Gastrocnemius medialis (tissue), 4 donors: ENCODE measurements around the gene UGCG. TPM values are rescaled to one million over a fixed set of nuclear protein-coding genes. Genes with fewer than 3 reads are reported as not detected.

Experiments used
- ATAC-seq, 2 donors: fragments of 150-250 bp; one replicate each; pipeline ENCODE4 v1.9.1; 2016
- DNase-seq, 2 donors: peaks; one replicate each; pipeline ENCODE4 v3.0.0-alpha.2; 2019
- H3K27ac ChIP-seq, 4 donors: fragments of 200-600 bp; sonication (generic); 1 replicate in 1 of 4; 2 replicates in 3 of 4; pipeline ENCODE4 v1.5.1; 2016 to 2018; ENCODE audit warnings: mild to moderate bottlenecking in 2 of 4, moderate library complexity in 1 of 4
- H3K27me3 ChIP-seq, 3 donors: fragments of 200-600 bp; sonication (generic) in 2 of 3; 1 replicate in 1 of 3; 2 replicates in 2 of 3; pipeline versions ENCODE4 v1.5.1 to v1.6.0; 2016 to 2019; ENCODE audit warnings: mild to moderate bottlenecking in 1 of 3, moderate library complexity in 1 of 3
- H3K36me3 ChIP-seq, 2 donors: fragments of 200-600 bp; sonication (generic) in 1 of 2; one replicate each; pipeline ENCODE4 v1.5.1; 2017 to 2018
- H3K4me1 ChIP-seq, 2 donors: fragments of 200-600 bp; sonication (generic) in 1 of 2; one replicate each; pipeline ENCODE4 v1.5.1; 2016 to 2017; ENCODE audit warnings: mild to moderate bottlenecking in 2 of 2
- H3K4me3 ChIP-seq, 4 donors: fragments of 200-600 bp; sonication (generic) in 3 of 4; 1 replicate in 1 of 4; 2 replicates in 3 of 4; pipeline ENCODE4 v1.5.1; 2016 to 2019; ENCODE audit warnings: mild to moderate bottlenecking in 2 of 4
- H3K9me3 ChIP-seq, 3 donors: fragments of 200-600 bp; sonication (generic) in 2 of 3; 1 replicate in 1 of 3; 2 replicates in 2 of 3; pipeline ENCODE4 v1.5.1; 2016 to 2019
- CTCF ChIP-seq, 5 experiments: fragments of 450-650 bp in 3 of 5; fragments of 200-600 bp in 2 of 5; sonication (generic) in 2 of 5; IDR thresholded peaks in 4 of 5; conservative IDR thresholded peaks in 1 of 5; 1 replicate in 4 of 5; 2 replicates in 1 of 5; pipeline ENCODE4 v1.5.1; 2016 to 2019; ENCODE audit warnings: antibody characterized with exemption in 5 of 5, mild to moderate bottlenecking in 3 of 5, moderate library complexity in 3 of 5
- POLR2A ChIP-seq, 2 donors: fragments of 450-650 bp; IDR thresholded peaks; one replicate each; pipeline ENCODE4 v1.6.1; 2017; ENCODE audit warnings: antibody characterized with exemption in 2 of 2, mild to moderate bottlenecking in 2 of 2, moderate library complexity in 2 of 2
- in situ Hi-C, 4 donors: fragments of 200-750 bp; cut with MboI; loops; one replicate each; pipeline versions ENCODE4 v1.15.0 to v1.8.0; 2017; ENCODE audit warnings: low sequenced_read_pairs in 4 of 4
- intact Hi-C: fragments of 100-400 bp; cut with DNase I; formaldehyde crosslinking; loops from one replicate; pipeline ENCODE4 v1.15.1; 2023; ENCODE audit warnings: low total_unique reads
- total RNA-seq, 4 donors: library from RNA; depleted of rRNA; stranded (reverse); fragments of >200 nt; gene quantifications; one replicate each; pipeline versions ENCODE4 v1.1.0 to v1.2.3, GENCODE V29; 2016

Gene UGCG
- total RNA-seq, 4 donors from 2014 or later: 9.1 to 18.5 (median 12.1) TPM

DNA sequence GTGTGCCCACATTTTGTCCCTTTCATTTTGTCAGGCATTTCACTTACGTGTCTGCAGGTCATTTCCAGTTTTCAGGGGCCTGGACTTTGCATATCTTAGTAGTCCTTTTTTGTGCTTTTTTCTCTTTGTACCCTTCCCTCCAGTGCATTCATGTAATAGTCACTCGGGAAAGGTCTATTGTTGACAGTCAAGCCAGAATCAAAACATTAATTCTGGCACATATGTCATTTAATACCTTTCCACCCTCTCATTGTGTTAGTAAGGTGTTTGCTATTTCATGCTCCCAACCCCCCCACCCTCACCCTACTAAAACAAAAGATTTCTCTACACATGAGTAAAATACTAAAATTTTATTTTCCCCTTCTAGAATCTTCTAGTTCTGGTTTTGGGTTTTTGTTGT is 42.7 kb downstream of the UGCG start:
- Histone ChIP-seq H3K9me3 (no peaks in the 10 kb centered on the region), H3K36me3 (peaks cover 0 to 17% of the 10 kb centered on the region in 2 donors), H3K4me1 (peaks cover 0 to 6% of the 10 kb centered on the region in 2 donors), H3K27ac (no peak overlapping the region), H3K4me3 (no peak overlapping the region), H3K27me3 (no peaks in the 10 kb centered on the region)
- ATAC-seq (no peak), DNase-seq (no peak)
- intact Hi-C loops (no loop called here), in situ Hi-C loops (no loop called here)
- no peak for TF ChIP-seq POLR2A (IDR thresholded peaks at IDR 0.05)
- no peak for TF ChIP-seq CTCF (IDR thresholded peaks at IDR 0.05 in 4 of 5, conservative IDR thresholded peaks at IDR 0.05 in 1 of 5)

DNA sequence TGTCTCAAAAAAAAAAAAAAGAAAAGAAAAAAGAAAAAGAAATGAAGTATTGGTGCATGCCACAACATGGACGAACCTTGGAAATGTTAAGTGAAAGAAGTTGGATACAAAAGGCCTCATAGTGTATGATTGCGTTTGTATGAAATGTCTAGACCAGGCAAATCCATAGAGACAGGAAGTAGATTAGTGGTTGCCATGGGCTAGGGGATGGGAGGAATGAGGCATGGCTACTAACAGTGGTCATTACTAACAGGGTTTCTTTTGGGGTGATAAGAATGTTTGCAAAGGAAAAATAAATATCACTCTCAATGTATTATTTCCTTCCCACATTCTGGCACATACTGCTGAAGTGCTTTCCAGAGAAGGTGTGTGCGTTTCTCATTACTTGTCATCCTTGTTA is 44.1 kb downstream of the UGCG start:
- no peak overlapping the region for H3K4me3 ChIP-seq
- H3K36me3 ChIP-seq: peaks cover 0 to 3% of the 10 kb centered on the region in 2 donors
- in situ Hi-C loops: no loop called here
- intact Hi-C loops: no loop called here
- no peak for TF ChIP-seq CTCF (IDR thresholded peaks at IDR 0.05 in 4 of 5, conservative IDR thresholded peaks at IDR 0.05 in 1 of 5)
- no peak for TF ChIP-seq POLR2A (IDR thresholded peaks at IDR 0.05)
- H3K27ac ChIP-seq: no peak overlapping the region
- no peaks in the 10 kb centered on the region for H3K27me3 ChIP-seq
- no peak for ATAC-seq
- H3K4me1 ChIP-seq: peaks cover 0 to 6% of the 10 kb centered on the region in 2 donors
- no peak for DNase-seq
- no peaks in the 10 kb centered on the region for H3K9me3 ChIP-seq

DNA sequence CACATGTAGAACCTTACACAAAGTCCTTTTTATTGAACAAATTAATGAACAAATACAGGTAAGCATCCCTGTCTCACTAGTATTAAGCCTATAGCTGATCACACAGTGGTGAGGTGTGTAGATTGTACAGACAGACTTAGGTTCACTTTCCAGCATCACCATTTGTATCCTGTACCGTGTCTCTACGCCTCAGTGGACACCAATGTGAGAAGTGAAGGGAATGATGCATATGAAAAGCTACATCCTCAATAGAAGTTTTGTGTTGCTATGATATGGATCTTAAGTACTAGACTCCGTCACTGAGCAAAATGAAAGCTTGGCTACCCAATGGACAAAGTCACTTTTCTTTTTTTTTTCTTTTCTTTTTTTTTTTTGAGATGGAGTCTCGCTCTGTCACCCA is 46.6 kb downstream of the UGCG start:
- TF ChIP-seq POLR2A (IDR thresholded peaks at IDR 0.05): no peak
- TF ChIP-seq CTCF (IDR thresholded peaks at IDR 0.05 in 4 of 5, conservative IDR thresholded peaks at IDR 0.05 in 1 of 5): no peak
- in situ Hi-C loops (no loop called here), intact Hi-C loops (no loop called here)
- H3K27ac ChIP-seq: no peak overlapping the region
- ATAC-seq: no peak
- no peaks in the 10 kb centered on the region for H3K27me3 ChIP-seq
- no peak for DNase-seq
- no peaks in the 10 kb centered on the region for H3K4me1 ChIP-seq
- H3K9me3 ChIP-seq: no peaks in the 10 kb centered on the region
- H3K4me3 ChIP-seq: no peak overlapping the region
- H3K36me3 ChIP-seq: no peaks in the 10 kb centered on the region

- H3K36me3 ChIP-seq: no peaks in the 10 kb centered on the region
- H3K4me1 ChIP-seq: no peaks in the 10 kb centered on the region
- no peak overlapping the region for H3K27ac ChIP-seq
- no peak overlapping the region for H3K4me3 ChIP-seq
- no peaks in the 10 kb centered on the region for H3K27me3 ChIP-seq
- ATAC-seq: no peak
- in situ Hi-C loops: no loop called here
- no peak for DNase-seq
- intact Hi-C loops: no loop called here
- H3K9me3 ChIP-seq: no peaks in the 10 kb centered on the region
- no peak for TF ChIP-seq POLR2A (IDR thresholded peaks at IDR 0.05)
- no peak for TF ChIP-seq CTCF (IDR thresholded peaks at IDR 0.05 in 4 of 5, conservative IDR thresholded peaks at IDR 0.05 in 1 of 5)
These were observed 47.1 kb downstream of the UGCG start for GRCh38 chr9:111943746-111944145.

DNA sequence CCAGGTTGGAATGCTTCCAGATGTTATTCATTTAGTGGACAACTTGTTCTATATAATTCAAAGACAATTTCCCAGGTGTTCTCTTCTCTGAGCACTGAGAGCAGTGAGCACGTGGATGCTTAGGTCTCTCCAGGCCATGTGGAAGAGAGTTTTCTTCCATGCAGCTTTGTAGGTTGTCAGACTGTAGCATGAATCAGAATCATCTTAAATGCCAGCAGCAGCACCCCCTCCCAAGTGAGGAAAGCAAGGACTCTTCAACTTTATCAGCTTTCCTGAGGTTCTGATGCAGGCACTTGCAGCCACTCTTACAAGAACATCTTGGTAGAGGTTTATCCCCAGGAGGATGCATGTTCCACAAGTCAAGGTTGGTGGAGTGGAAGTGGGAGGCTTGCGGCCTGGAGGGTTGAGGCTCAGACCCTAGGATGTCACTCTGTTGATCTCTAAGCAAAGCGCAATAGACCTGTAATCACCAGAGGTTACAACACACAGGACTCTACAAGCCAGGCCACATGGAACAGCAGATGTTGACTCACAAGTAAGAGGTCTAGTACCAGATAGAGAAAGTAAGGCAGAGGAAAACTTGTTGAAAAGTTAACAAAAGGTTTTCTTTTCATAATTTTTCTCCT is 47.7 kb downstream of the UGCG start:
- no peak overlapping the region for H3K4me3 ChIP-seq
- ATAC-seq: no peak
- in situ Hi-C loops: no loop called here
- H3K9me3 ChIP-seq: no peaks in the 10 kb centered on the region
- H3K27ac ChIP-seq: no peak overlapping the region
- no peaks in the 10 kb centered on the region for H3K27me3 ChIP-seq
- TF ChIP-seq CTCF (IDR thresholded peaks at IDR 0.05 in 4 of 5, conservative IDR thresholded peaks at IDR 0.05 in 1 of 5) (no peak), POLR2A (IDR thresholded peaks at IDR 0.05) (no peak)
- DNase-seq: no peak
- intact Hi-C loops: no loop called here
- H3K4me1 ChIP-seq: no peaks in the 10 kb centered on the region
- no peaks in the 10 kb centered on the region for H3K36me3 ChIP-seq
